ENCODE data around the gene CPM. TPM values are rescaled to one million over a fixed set of nuclear protein-coding genes. Genes with fewer than 3 reads are reported as not detected.

CPM gene
- total RNA-seq, 4 donors from 2014 or later, result 25.7 to 60.4 (median 43.2) TPM

- H3K4me3 ChIP-seq (replicated peaks in 1 of 3), result no peak overlapping the region
- no peaks in the 10 kb centered on the region for H3K9me3 ChIP-seq
- no peak for TF ChIP-seq POLR2A (IDR thresholded peaks at IDR 0.05)
- TF ChIP-seq, protein P1, sequence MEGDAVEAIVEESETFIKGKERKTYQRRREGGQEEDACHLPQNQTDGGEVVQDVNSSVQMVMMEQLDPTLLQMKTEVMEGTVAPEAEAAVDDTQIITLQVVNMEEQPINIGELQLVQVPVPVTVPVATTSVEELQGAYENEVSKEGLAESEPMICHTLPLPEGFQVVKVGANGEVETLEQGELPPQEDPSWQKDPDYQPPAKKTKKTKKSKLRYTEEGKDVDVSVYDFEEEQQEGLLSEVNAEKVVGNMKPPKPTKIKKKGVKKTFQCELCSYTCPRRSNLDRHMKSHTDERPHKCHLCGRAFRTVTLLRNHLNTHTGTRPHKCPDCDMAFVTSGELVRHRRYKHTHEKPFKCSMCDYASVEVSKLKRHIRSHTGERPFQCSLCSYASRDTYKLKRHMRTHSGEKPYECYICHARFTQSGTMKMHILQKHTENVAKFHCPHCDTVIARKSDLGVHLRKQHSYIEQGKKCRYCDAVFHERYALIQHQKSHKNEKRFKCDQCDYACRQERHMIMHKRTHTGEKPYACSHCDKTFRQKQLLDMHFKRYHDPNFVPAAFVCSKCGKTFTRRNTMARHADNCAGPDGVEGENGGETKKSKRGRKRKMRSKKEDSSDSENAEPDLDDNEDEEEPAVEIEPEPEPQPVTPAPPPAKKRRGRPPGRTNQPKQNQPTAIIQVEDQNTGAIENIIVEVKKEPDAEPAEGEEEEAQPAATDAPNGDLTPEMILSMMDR (IDR thresholded peaks at IDR 0.05), result no peak
- WGBS, 2 donors, result 100% methylated on average over 4 of the region's 4 CpGs
- H3K27me3 ChIP-seq, result no peaks in the 10 kb centered on the region
- no peaks in the 10 kb centered on the region for H3K36me3 ChIP-seq
- peaks cover 0 to 8% of the 10 kb centered on the region in 2 donors for H3K4me1 ChIP-seq
- H3K27ac ChIP-seq, result no peak overlapping the region
- intact Hi-C loops (cut with DNase I), result no loop called here
- DNase-seq, result no peak
Observed at GRCh38 chr12:68878846-68879245, 54.1 kb downstream of the CPM start.

- Histone ChIP-seq H3K9me3 (no peaks in the 10 kb centered on the region), H3K27ac (no peak overlapping the region), H3K4me3 (replicated peaks in 1 of 3) (no peak overlapping the region), H3K27me3 (no peaks in the 10 kb centered on the region), H3K36me3 (no peaks in the 10 kb centered on the region), H3K4me1 (peaks cover 0 to 8% of the 10 kb centered on the region in 2 donors)
- intact Hi-C loops (cut with DNase I), result no loop called here
- DNase-seq, result no peak
- WGBS, 2 donors, result 94 to 95% methylated on average over 4 of the region's 4 CpGs
- TF ChIP-seq, protein P1 (IDR thresholded peaks at IDR 0.05), result no peak
- no peak for TF ChIP-seq POLR2A (IDR thresholded peaks at IDR 0.05)
Observed at GRCh38 chr12:68878283-68878682, 54.7 kb downstream of the CPM start.

- WGBS, 2 donors, result 90 to 95% methylated on average over 4 of the region's 4 CpGs
Observed at GRCh38 chr12:68877583-68877982, 55.4 kb downstream of the CPM start.

GRCh38 chr12:68876461-68876860, 56.5 kb downstream of the CPM start:
- Histone ChIP-seq H3K27ac (no peak overlapping the region), H3K4me1 (peaks cover 0 to 8% of the 10 kb centered on the region in 2 donors), H3K4me3 (replicated peaks in 1 of 3) (no peak overlapping the region), H3K9me3 (no peaks in the 10 kb centered on the region), H3K36me3 (no peaks in the 10 kb centered on the region), H3K27me3 (no peaks in the 10 kb centered on the region)
- intact Hi-C loops (cut with DNase I), result no loop called here
- DNase-seq, result no peak
- TF ChIP-seq, protein P1 (IDR thresholded peaks at IDR 0.05), result no peak
- TF ChIP-seq POLR2A (IDR thresholded peaks at IDR 0.05), result no peak
- 34 to 38% methylated on average over 4 of the region's 4 CpGs for WGBS, 2 donors

More at GRCh38 chr12:68877583-68877982, 55.4 kb downstream of the CPM start:
- no peak overlapping the region for H3K4me3 ChIP-seq (replicated peaks in 1 of 3)
- DNase-seq, result no peak
- H3K27me3 ChIP-seq, result no peaks in the 10 kb centered on the region
- no peaks in the 10 kb centered on the region for H3K36me3 ChIP-seq
- intact Hi-C loops (cut with DNase I), result no loop called here
- no peak overlapping the region for H3K27ac ChIP-seq
- peaks cover 0 to 8% of the 10 kb centered on the region in 2 donors for H3K4me1 ChIP-seq
- H3K9me3 ChIP-seq, result no peaks in the 10 kb centered on the region
- TF ChIP-seq, protein P1 (IDR thresholded peaks at IDR 0.05), result no peak

DNA sequence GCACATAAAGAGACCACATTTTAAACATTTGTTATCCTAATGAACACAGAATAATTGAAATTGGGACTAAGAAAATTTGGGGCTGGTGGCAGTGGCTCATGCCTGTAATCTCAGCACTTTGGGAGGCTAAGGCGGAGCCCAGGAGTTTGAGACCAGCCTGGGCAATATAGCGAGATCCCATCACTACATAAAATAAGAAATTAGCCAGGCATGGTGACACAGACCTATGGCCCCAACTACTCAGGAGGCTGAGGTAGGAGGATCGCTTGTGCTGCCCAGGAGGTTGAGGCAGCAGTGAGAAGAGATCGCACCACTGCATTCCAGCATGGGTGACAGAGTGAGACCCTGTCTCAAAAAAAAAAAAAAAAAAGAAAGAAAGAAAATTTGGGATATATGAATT, 59.7 kb downstream of the CPM start:
- 96 to 98% methylated on average over 4 of the region's 4 CpGs for WGBS, 2 donors
- no peak overlapping the region for H3K27ac ChIP-seq
- no peak for DNase-seq
- H3K4me1 ChIP-seq, result no peaks in the 10 kb centered on the region
- intact Hi-C loops (cut with DNase I), result no loop called here
- H3K9me3 ChIP-seq, result no peaks in the 10 kb centered on the region
- no peaks in the 10 kb centered on the region for H3K27me3 ChIP-seq
- H3K36me3 ChIP-seq, result no peaks in the 10 kb centered on the region
- H3K4me3 ChIP-seq (replicated peaks in 1 of 3), result no peak overlapping the region
- TF ChIP-seq POLR2A (IDR thresholded peaks at IDR 0.05), result no peak

DNA sequence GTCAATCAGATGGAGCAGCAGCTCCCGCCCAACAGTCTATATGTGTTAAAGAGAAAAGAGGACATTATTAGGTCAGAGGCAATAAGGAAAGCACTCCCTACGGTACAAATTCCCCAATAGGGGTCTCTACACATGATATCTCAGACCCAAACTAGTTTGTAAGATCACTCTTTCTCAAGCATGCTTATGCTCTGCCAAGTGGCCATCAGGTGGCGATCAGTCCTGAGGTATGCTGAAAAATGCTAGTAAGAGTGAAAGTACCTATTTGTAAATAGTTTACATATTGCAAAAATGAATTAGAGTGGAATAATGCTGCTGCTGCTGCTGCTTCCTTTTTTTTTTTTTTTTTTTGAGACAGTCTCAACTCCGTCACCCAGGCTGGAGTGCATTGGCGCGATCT, 61.0 kb downstream of the CPM start:
- DNase-seq, result no peak
- Histone ChIP-seq H3K9me3 (no peaks in the 10 kb centered on the region), H3K27ac (no peak overlapping the region), H3K27me3 (no peaks in the 10 kb centered on the region), H3K4me3 (replicated peaks in 1 of 3) (no peak overlapping the region), H3K4me1 (peaks cover 0 to 3% of the 10 kb centered on the region in 2 donors), H3K36me3 (no peaks in the 10 kb centered on the region)
- 80 to 86% methylated on average over 6 of the region's 6 CpGs for WGBS, 2 donors
- intact Hi-C loops (cut with DNase I), result no loop called here
- TF ChIP-seq, protein P1 (IDR thresholded peaks at IDR 0.05), result peak in 1 of 6 experiments; percentile 1
- no peak for TF ChIP-seq POLR2A (IDR thresholded peaks at IDR 0.05)
